Endothelial cell of umbilical vein (primary cell): ENCODE measurements around the gene FIBCD1.

Experiments used
- CTCF ChIP-seq, 2 donors: IDR thresholded peaks; 1 replicate in 1 of 2; 2 replicates in 1 of 2; pipeline ENCODE4 v1.5.1; 2011; ENCODE audit warnings: low read length in 2 of 2, mild to moderate bottlenecking in 2 of 2, moderate library complexity in 2 of 2, control low read depth in 1 of 2, inconsistent platforms in 1 of 2, low read depth in 1 of 2; ENCODE audit not compliant: insufficient read depth in 1 of 2; ENCODE audit errors: extremely low read depth in 1 of 2
- EZH2 ChIP-seq: IDR thresholded peaks from 2 replicates; pipeline ENCODE4 v1.6.1; 2012; ENCODE audit warnings: borderline replicate concordance, low read depth, mild to moderate bottlenecking, moderate library complexity, low read length, inconsistent platforms; ENCODE audit not compliant: severe bottlenecking
- FOS ChIP-seq: IDR thresholded peaks from 2 replicates; pipeline ENCODE4 v1.6.1; 2011; ENCODE audit warnings: mild to moderate bottlenecking, low read length, moderate library complexity, borderline replicate concordance; ENCODE audit not compliant: insufficient read depth
- GATA2 ChIP-seq: IDR thresholded peaks from 2 replicates; pipeline ENCODE4 v1.7.0; 2011; ENCODE audit warnings: low read depth, mild to moderate bottlenecking, moderate library complexity, mixed read lengths, low read length; ENCODE audit not compliant: insufficient read length, insufficient read depth
- MAX ChIP-seq: IDR thresholded peaks from 2 replicates; pipeline ENCODE4 v1.6.1; 2011; ENCODE audit not compliant: insufficient read depth, insufficient read length
- MYC ChIP-seq: IDR thresholded peaks from one replicate; pipeline ENCODE4 v1.6.1; 2011; ENCODE audit warnings: mild to moderate bottlenecking, low read depth, low read length
- POLR2A ChIP-seq: IDR thresholded peaks from 2 replicates; pipeline ENCODE4 v1.6.1; 2012; ENCODE audit warnings: low read depth, mild to moderate bottlenecking, control low read depth, low read length
- POLR2AphosphoS5 ChIP-seq: IDR thresholded peaks from 2 replicates; pipeline ENCODE4 v1.6.1; 2012; ENCODE audit warnings: low read depth, mild to moderate bottlenecking, control low read depth, low read length, moderate library complexity; ENCODE audit not compliant: insufficient read depth

DNA sequence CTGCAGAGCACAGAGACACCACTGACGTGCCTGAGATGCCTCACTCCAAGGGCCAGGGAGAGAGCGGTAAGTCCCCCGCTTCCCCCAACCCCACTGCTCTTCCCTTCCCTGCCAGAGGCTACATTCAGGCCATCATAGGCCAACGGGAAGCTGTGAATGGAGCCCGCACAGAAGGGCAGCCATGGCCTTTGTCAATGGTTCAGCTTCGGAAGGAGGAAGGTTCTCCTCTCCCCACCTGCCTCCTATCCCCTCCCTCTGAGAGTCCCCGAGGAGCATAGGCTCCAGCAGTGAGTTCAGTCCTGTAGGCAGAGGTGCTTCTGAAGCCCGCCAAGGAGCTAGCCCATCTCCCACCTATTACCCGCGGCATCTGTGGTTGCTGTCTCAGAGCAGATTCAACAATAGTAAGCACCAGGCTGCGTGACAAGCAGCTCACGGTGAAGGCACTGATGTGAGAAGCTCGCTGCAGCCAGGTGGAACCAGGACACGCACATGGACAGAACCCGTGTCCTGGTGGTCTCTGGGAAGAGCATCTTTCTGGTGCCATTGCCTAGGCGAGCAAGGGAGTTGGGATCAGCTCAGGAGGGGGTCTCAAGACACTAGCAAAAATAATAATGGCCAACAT lies 58.3 kb downstream of the FIBCD1 start:
- TF ChIP-seq CTCF (IDR thresholded peaks at IDR 0.05; ENCODE audit: extremely low read depth in 1 of 2, insufficient read depth in 1 of 2, low read depth in 1 of 2, low read length in 2 of 2) = no peak
- no peak for TF ChIP-seq EZH2
- TF ChIP-seq POLR2A = no peak
- TF ChIP-seq POLR2AphosphoS5 = no peak
- TF ChIP-seq MAX = no peak
- TF ChIP-seq FOS = no peak
- TF ChIP-seq MYC = no peak
- TF ChIP-seq GATA2 = no peak
